Stimulated activated CD8-positive, alpha-beta memory T cell treated with anti-CD3 and anti-CD28 coated beads, Interleukin-4, amount 100 ng/mL, for 4 hours (primary cell): ENCODE data around the gene MRE11.
A peak's percentile ranks its signal among the peaks of the same experiment; 100 is the strongest.

Experiments
- DNase-seq, 2 donors: peaks; one replicate each; pipeline ENCODE4 v3.0.0-alpha.2; 2020; ENCODE audit warnings: low read depth in 2 of 2, low spot score in 1 of 2

MRE11 gene

GRCh38 chr11:94493281-94494125, at the start of gene MRE11, which contains the start of gene ANKRD49:
TSS of gene MRE11 (minus strand) at chr11:94493844. CDS start at chr11:94492801, 1,043 bp downstream.
TSS of gene ANKRD49 (plus strand) at chr11:94493984. CDS start at chr11:94496694, 2,710 bp downstream.
- peak; percentile 91 to 92 for DNase-seq

- DNase-seq: no peak
Observed at GRCh38 chr11:94539420-94539819, 45.8 kb upstream of the MRE11 start.

- no peak for DNase-seq
Observed at GRCh38 chr11:94537031-94537600, 43.5 kb upstream of the MRE11 start.

- DNase-seq: no peak
Observed at GRCh38 chr11:94536386-94536785, 42.7 kb upstream of the MRE11 start.

- DNase-seq: no peak
Observed at GRCh38 chr11:94533696-94534630, 40.3 kb upstream of the MRE11 start.

GRCh38 chr11:94533206-94533605, 39.6 kb upstream of the MRE11 start:
- DNase-seq: no peak

GRCh38 chr11:94532211-94532610, 38.6 kb upstream of the MRE11 start:
- DNase-seq: no peak

- DNase-seq: no peak
Observed at GRCh38 chr11:94528551-94528950, 34.9 kb upstream of the MRE11 start.

GRCh38 chr11:94526645-94527438, 33.2 kb upstream of the MRE11 start:
- DNase-seq: no peak

- DNase-seq: no peak
Observed at GRCh38 chr11:94525546-94526324, 32.1 kb upstream of the MRE11 start.

GRCh38 chr11:94524341-94524740, 30.7 kb upstream of the MRE11 start:
- no peak for DNase-seq

GRCh38 chr11:94521684-94522083, 28.0 kb upstream of the MRE11 start:
- DNase-seq: no peak

- no peak for DNase-seq
Observed at GRCh38 chr11:94519478-94520084, 25.9 kb upstream of the MRE11 start.

- DNase-seq: no peak
Observed at GRCh38 chr11:94518300-94518699, 24.7 kb upstream of the MRE11 start.

- DNase-seq: no peak
Observed at GRCh38 chr11:94516725-94517124, 23.1 kb upstream of the MRE11 start.

GRCh38 chr11:94515398-94515797, 21.8 kb upstream of the MRE11 start:
- no peak for DNase-seq

GRCh38 chr11:94513091-94513490, 19.4 kb upstream of the MRE11 start:
- no peak for DNase-seq

GRCh38 chr11:94511932-94512781, 18.5 kb upstream of the MRE11 start, which contains the start of gene C11orf97:
TSS of gene C11orf97 (plus strand) at chr11:94512461. CDS start at chr11:94512529, 68 bp downstream.
- DNase-seq: peak; percentile 6 to 32
